Measurements from ENCODE around the gene EEFSEC.

Gene EEFSEC

GRCh38 chr3:128427175-128427857 is 274.0 kb downstream of the EEFSEC start:
- no peak for DNase-seq (ENCODE audit: low spot score)

- DNase-seq (ENCODE audit: low spot score) = no peak
Measured at GRCh38 chr3:128427872-128428822, 274.9 kb downstream of the EEFSEC start.

GRCh38 chr3:128429275-128429674 is 276.0 kb downstream of the EEFSEC start:
- no peak for DNase-seq (ENCODE audit: low spot score)

- no peak for DNase-seq (ENCODE audit: low spot score)
Measured at GRCh38 chr3:128429751-128430150, 276.5 kb downstream of the EEFSEC start.

- DNase-seq (ENCODE audit: low spot score) = no peak
Measured at GRCh38 chr3:128430301-128430700, 277.0 kb downstream of the EEFSEC start.

GRCh38 chr3:128430731-128431130 is 277.4 kb downstream of the EEFSEC start:
- DNase-seq (ENCODE audit: low spot score) = no peak

- DNase-seq (ENCODE audit: low spot score) = no peak
Measured at GRCh38 chr3:128431803-128432300, 278.6 kb downstream of the EEFSEC start.

- DNase-seq (ENCODE audit: low spot score) = no peak
Measured at GRCh38 chr3:128432301-128432970, 279.2 kb downstream of the EEFSEC start.

GRCh38 chr3:128432971-128433836 is 279.9 kb downstream of the EEFSEC start:
- DNase-seq (ENCODE audit: low spot score) = no peak

- DNase-seq (ENCODE audit: low spot score) = no peak
Measured at GRCh38 chr3:128433837-128434165, 280.5 kb downstream of the EEFSEC start.

GRCh38 chr3:128434524-128434923 is 281.2 kb downstream of the EEFSEC start:
- no peak for DNase-seq (ENCODE audit: low spot score)

GRCh38 chr3:128435058-128435457 is 281.8 kb downstream of the EEFSEC start:
- DNase-seq (ENCODE audit: low spot score) = no peak

GRCh38 chr3:128435561-128435960 is 282.3 kb downstream of the EEFSEC start:
- no peak for DNase-seq (ENCODE audit: low spot score)

- no peak for DNase-seq (ENCODE audit: low spot score)
Measured at GRCh38 chr3:128436214-128436613, 282.9 kb downstream of the EEFSEC start.

GRCh38 chr3:128438488-128439072 is 285.3 kb downstream of the EEFSEC start:
- DNase-seq (ENCODE audit: low spot score) = no peak

GRCh38 chr3:128439226-128439625 is 285.9 kb downstream of the EEFSEC start:
- no peak for DNase-seq (ENCODE audit: low spot score)

GRCh38 chr3:128442070-128442469 is 288.8 kb downstream of the EEFSEC start:
- DNase-seq (ENCODE audit: low spot score) = no peak

- no peak for DNase-seq (ENCODE audit: low spot score)
Measured at GRCh38 chr3:128442949-128443348, 289.7 kb downstream of the EEFSEC start.

- no peak for DNase-seq (ENCODE audit: low spot score)
Measured at GRCh38 chr3:128443771-128444170, 290.5 kb downstream of the EEFSEC start.

- DNase-seq (ENCODE audit: low spot score) = no peak
Measured at GRCh38 chr3:128445357-128445756, 292.1 kb downstream of the EEFSEC start.

- DNase-seq (ENCODE audit: low spot score) = no peak
Measured at GRCh38 chr3:128446821-128447220, 293.5 kb downstream of the EEFSEC start.

All from COLO829 (cell line).